Astrocyte (in vitro differentiated cells and primary cell): ENCODE measurements around the gene TANGO6.

Experiments used
- EZH2 ChIP-seq: IDR thresholded peaks from 2 replicates; pipeline ENCODE4 v1.6.1; 2012; ENCODE audit warnings: mild to moderate bottlenecking, low read length, inconsistent platforms; ENCODE audit not compliant: insufficient read depth
- TF ChIP-seq, protein P1 (sequence below): IDR thresholded peaks from 2 replicates; pipeline ENCODE4 v1.5.1; 2011; ENCODE audit warnings: low read depth, mild to moderate bottlenecking, inconsistent platforms, low read length, moderate library complexity; ENCODE audit not compliant: insufficient read depth

DNA sequence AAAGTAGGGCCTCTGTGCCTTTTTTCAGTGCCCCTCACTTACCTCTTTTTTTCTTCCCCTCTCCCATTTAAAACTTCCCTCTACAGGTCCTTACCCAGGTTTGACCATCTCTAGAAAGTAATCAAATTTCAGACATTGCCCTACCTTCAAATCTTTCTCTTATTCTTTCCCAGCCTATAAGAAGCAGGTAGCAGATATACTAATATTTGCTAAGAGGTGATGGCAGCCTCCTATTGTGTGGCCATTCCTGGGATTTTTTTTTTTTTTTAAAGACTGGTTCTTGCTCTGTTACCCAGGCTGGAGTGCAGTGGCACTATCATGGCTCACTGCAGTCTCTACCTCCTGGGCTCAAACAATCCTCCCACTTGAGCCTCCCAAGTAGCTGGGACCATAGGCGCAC is 151.0 kb downstream of the TANGO6 start:
- TF ChIP-seq, protein P1, sequence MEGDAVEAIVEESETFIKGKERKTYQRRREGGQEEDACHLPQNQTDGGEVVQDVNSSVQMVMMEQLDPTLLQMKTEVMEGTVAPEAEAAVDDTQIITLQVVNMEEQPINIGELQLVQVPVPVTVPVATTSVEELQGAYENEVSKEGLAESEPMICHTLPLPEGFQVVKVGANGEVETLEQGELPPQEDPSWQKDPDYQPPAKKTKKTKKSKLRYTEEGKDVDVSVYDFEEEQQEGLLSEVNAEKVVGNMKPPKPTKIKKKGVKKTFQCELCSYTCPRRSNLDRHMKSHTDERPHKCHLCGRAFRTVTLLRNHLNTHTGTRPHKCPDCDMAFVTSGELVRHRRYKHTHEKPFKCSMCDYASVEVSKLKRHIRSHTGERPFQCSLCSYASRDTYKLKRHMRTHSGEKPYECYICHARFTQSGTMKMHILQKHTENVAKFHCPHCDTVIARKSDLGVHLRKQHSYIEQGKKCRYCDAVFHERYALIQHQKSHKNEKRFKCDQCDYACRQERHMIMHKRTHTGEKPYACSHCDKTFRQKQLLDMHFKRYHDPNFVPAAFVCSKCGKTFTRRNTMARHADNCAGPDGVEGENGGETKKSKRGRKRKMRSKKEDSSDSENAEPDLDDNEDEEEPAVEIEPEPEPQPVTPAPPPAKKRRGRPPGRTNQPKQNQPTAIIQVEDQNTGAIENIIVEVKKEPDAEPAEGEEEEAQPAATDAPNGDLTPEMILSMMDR = no peak
- no peak for TF ChIP-seq EZH2
